ENCODE measurements around the gene CRYBA4.

DNA sequence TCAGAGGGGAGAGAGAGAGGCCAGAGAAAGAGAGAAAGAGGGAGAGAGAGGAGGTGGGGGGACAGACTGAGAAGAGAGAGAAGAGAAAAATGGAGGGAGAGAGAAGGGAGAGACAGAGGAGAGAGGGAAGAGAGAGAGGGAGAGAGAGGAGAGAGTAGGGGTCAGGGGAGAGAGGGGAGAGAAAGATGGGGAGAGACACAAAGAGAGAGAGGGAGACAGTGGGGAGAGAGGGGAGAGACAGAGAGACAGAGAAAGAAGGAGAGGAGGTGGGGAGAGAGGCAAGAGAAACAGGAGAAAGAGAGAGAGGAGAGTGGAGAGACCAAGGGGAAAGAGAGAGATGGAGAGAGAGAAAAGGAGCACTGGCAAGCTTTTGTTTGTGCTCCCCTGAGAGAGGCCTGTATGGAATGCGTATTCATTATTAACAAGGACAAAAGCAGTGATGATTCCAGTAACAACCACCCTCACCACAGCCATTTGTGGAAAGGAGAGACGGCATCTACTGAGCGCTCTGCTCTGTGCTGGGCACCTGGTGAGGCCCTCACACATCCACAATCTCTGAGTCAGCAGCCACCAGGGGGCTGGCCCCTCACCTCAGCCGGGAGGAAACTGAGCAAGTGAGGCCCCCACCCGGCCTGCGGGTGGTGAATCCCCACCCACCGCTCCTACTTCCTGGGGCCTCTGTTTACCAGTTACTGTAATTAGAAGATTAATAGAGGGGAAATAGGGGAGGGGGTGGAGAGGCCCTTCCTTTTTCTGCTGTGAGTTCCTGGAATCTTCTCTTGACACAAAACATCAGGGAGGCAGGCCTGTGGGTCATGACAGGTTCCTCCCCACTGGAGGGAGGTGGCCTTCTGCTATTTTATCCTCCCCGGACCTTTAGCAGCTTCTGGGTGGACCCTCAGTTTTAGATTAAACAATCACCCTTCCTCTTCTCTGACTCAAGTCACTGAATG lies 21.0 kb downstream of the CRYBA4 start:
- TF ChIP-seq JUND (IDR thresholded peaks at IDR 0.05) (no peak), EZH2phosphoT487 (IDR thresholded peaks at IDR 0.05; ENCODE audit: borderline replicate concordance, low read depth) (no peak), CHD2 (IDR thresholded peaks at IDR 0.05; ENCODE audit: low read length, partially characterized antibody) (no peak), POLR2AphosphoS5 (IDR thresholded peaks at IDR 0.05; ENCODE audit: low read depth, low read length) (no peak), TCF12 (IDR thresholded peaks at IDR 0.05) (no peak), TAF1 (IDR thresholded peaks at IDR 0.05; ENCODE audit: borderline replicate concordance, low read depth, low read length) (no peak), NFIC (IDR thresholded peaks at IDR 0.05; ENCODE audit: borderline replicate concordance) (no peak), NRF1 (IDR thresholded peaks at IDR 0.05; ENCODE audit: low read depth, low read length) (no peak), YY1 (IDR thresholded peaks at IDR 0.05; ENCODE audit: low read depth) (no peak), RAD21 (IDR thresholded peaks at IDR 0.05; ENCODE audit: low read length) (no peak)
- TF ChIP-seq, protein P1, sequence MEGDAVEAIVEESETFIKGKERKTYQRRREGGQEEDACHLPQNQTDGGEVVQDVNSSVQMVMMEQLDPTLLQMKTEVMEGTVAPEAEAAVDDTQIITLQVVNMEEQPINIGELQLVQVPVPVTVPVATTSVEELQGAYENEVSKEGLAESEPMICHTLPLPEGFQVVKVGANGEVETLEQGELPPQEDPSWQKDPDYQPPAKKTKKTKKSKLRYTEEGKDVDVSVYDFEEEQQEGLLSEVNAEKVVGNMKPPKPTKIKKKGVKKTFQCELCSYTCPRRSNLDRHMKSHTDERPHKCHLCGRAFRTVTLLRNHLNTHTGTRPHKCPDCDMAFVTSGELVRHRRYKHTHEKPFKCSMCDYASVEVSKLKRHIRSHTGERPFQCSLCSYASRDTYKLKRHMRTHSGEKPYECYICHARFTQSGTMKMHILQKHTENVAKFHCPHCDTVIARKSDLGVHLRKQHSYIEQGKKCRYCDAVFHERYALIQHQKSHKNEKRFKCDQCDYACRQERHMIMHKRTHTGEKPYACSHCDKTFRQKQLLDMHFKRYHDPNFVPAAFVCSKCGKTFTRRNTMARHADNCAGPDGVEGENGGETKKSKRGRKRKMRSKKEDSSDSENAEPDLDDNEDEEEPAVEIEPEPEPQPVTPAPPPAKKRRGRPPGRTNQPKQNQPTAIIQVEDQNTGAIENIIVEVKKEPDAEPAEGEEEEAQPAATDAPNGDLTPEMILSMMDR (IDR thresholded peaks at IDR 0.05) = no peak
- TF ChIP-seq, protein P2, sequence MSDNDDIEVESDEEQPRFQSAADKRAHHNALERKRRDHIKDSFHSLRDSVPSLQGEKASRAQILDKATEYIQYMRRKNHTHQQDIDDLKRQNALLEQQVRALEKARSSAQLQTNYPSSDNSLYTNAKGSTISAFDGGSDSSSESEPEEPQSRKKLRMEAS (IDR thresholded peaks at IDR 0.05; ENCODE audit: low read depth) = no peak
